ENCODE data around the gene FSTL3.

FSTL3 gene

DNA sequence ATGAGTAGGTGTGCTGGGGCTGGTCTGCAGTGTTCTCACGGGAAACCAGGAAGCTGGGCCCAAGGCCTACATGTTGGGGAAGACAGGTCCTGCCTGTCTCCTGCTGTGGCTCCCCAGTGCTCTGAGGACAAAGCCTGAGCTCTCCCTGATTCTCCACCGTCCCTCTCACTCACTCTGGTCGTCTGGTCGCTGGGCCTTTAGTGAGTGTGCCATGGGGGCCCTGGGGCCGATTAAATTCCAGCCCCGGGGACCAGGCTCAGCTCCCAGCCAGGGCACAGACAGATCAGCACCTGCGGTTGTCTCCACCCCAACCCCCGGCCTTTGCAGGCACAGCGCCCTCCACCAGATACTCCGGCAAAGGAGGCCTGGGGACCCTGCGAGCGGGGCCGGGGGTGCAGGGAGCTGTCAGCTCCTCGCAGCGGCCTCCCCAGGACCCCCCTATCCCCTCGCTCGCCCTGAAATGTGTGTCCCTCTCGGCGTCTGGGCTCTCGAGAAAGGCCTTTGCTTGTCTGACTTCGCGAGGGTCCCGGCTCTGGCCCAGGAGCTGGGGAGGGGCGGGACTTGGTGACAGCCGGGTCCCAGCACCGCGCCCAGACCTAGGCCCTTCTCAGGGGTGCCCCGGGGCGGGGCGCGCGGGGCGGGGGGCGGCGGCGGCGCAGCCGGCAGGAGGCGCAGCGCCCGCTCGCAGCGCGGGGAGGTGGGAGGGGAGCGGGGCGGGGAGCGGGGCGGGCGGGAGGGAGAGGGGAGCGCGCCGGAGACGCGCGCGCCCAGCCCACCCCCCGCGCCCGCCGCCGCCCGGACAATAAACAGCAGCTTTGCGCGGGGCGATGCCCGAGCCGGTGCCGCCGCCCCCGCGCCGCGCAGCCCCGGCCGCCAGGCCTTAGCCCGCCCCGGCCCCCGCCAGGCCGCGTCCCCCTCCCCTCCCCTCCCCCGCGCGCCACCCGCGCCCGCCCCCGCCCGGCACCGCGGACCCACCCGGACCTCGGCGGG, 32.3 kb downstream of the FSTL3 start, which contains the start of gene PALM:
Gene PALM (plus strand): TSS at position 782 of the 990 bp plus-strand sequence. CDS start 212 bp downstream, outside the sequence.
- FAIRE-seq = no peak
- TF ChIP-seq TAF1 (IDR thresholded peaks at IDR 0.05; ENCODE audit: low read depth, low read length) (no peak), POLR2A (IDR thresholded peaks at IDR 0.05; ENCODE audit: low read depth, low read length) (no peak), SPI1 (IDR thresholded peaks at IDR 0.05; ENCODE audit: low read depth, low read length) (no peak), POU2F2 (IDR thresholded peaks at IDR 0.05; ENCODE audit: low read depth, low read length) (no peak), PAX5 (IDR thresholded peaks at IDR 0.05; ENCODE audit: insufficient read depth, low read length, severe bottlenecking) (no peak), POLR2AphosphoS5 (IDR thresholded peaks at IDR 0.05; ENCODE audit: low read depth, low read length) (no peak)
- DNase-seq (ENCODE audit: insufficient read length, low spot score) = no peak

GRCh38 chr19:709196-709964, 33.2 kb downstream of the FSTL3 start:
- DNase-seq (ENCODE audit: insufficient read length, low spot score) = no peak
- TF ChIP-seq TAF1 (IDR thresholded peaks at IDR 0.05; ENCODE audit: low read depth, low read length) (no peak), POU2F2 (IDR thresholded peaks at IDR 0.05; ENCODE audit: low read depth, low read length) (no peak), POLR2AphosphoS5 (IDR thresholded peaks at IDR 0.05; ENCODE audit: low read depth, low read length) (no peak), POLR2A (IDR thresholded peaks at IDR 0.05; ENCODE audit: low read depth, low read length) (no peak), SPI1 (IDR thresholded peaks at IDR 0.05; ENCODE audit: low read depth, low read length) (no peak), PAX5 (IDR thresholded peaks at IDR 0.05; ENCODE audit: insufficient read depth, low read length, severe bottlenecking) (no peak)
- FAIRE-seq = no peak

- DNase-seq (ENCODE audit: insufficient read length, low spot score) = no peak
- no peak for FAIRE-seq
- TF ChIP-seq PAX5 (IDR thresholded peaks at IDR 0.05; ENCODE audit: insufficient read depth, low read length, severe bottlenecking) = no peak
- TF ChIP-seq POLR2AphosphoS5 (IDR thresholded peaks at IDR 0.05; ENCODE audit: low read depth, low read length) = no peak
- TF ChIP-seq POU2F2 (IDR thresholded peaks at IDR 0.05; ENCODE audit: low read depth, low read length) = no peak
- TF ChIP-seq SPI1 (IDR thresholded peaks at IDR 0.05; ENCODE audit: low read depth, low read length) = no peak
- TF ChIP-seq POLR2A (IDR thresholded peaks at IDR 0.05; ENCODE audit: low read depth, low read length) = no peak
- no peak for TF ChIP-seq TAF1 (IDR thresholded peaks at IDR 0.05; ENCODE audit: low read depth, low read length)
Observed at GRCh38 chr19:709965-710571, 33.9 kb downstream of the FSTL3 start.

- FAIRE-seq (no peak), DNase-seq (ENCODE audit: insufficient read length, low spot score) (no peak)
- TF ChIP-seq SPI1 (IDR thresholded peaks at IDR 0.05; ENCODE audit: low read depth, low read length) = no peak
- TF ChIP-seq TAF1 (IDR thresholded peaks at IDR 0.05; ENCODE audit: low read depth, low read length) = no peak
- no peak for TF ChIP-seq PAX5 (IDR thresholded peaks at IDR 0.05; ENCODE audit: insufficient read depth, low read length, severe bottlenecking)
- no peak for TF ChIP-seq POLR2A (IDR thresholded peaks at IDR 0.05; ENCODE audit: low read depth, low read length)
- TF ChIP-seq POLR2AphosphoS5 (IDR thresholded peaks at IDR 0.05; ENCODE audit: low read depth, low read length) = no peak
- TF ChIP-seq POU2F2 (IDR thresholded peaks at IDR 0.05; ENCODE audit: low read depth, low read length) = no peak
Observed at GRCh38 chr19:710767-711166, 34.6 kb downstream of the FSTL3 start.

- TF ChIP-seq POU2F2 (IDR thresholded peaks at IDR 0.05; ENCODE audit: low read depth, low read length) (no peak), POLR2AphosphoS5 (IDR thresholded peaks at IDR 0.05; ENCODE audit: low read depth, low read length) (no peak), POLR2A (IDR thresholded peaks at IDR 0.05; ENCODE audit: low read depth, low read length) (no peak), PAX5 (IDR thresholded peaks at IDR 0.05; ENCODE audit: insufficient read depth, low read length, severe bottlenecking) (no peak), SPI1 (IDR thresholded peaks at IDR 0.05; ENCODE audit: low read depth, low read length) (no peak), TAF1 (IDR thresholded peaks at IDR 0.05; ENCODE audit: low read depth, low read length) (no peak)
- FAIRE-seq (no peak), DNase-seq (ENCODE audit: insufficient read length, low spot score) (no peak)
Observed at GRCh38 chr19:711254-711653, 35.1 kb downstream of the FSTL3 start.

- TF ChIP-seq POLR2A (IDR thresholded peaks at IDR 0.05; ENCODE audit: low read depth, low read length) (no peak), PAX5 (IDR thresholded peaks at IDR 0.05; ENCODE audit: insufficient read depth, low read length, severe bottlenecking) (no peak), SPI1 (IDR thresholded peaks at IDR 0.05; ENCODE audit: low read depth, low read length) (no peak), POU2F2 (IDR thresholded peaks at IDR 0.05; ENCODE audit: low read depth, low read length) (no peak), POLR2AphosphoS5 (IDR thresholded peaks at IDR 0.05; ENCODE audit: low read depth, low read length) (no peak), TAF1 (IDR thresholded peaks at IDR 0.05; ENCODE audit: low read depth, low read length) (no peak)
- no peak for FAIRE-seq
- DNase-seq (ENCODE audit: insufficient read length, low spot score) = no peak
Observed at GRCh38 chr19:715347-715746, 39.2 kb downstream of the FSTL3 start.

DNA sequence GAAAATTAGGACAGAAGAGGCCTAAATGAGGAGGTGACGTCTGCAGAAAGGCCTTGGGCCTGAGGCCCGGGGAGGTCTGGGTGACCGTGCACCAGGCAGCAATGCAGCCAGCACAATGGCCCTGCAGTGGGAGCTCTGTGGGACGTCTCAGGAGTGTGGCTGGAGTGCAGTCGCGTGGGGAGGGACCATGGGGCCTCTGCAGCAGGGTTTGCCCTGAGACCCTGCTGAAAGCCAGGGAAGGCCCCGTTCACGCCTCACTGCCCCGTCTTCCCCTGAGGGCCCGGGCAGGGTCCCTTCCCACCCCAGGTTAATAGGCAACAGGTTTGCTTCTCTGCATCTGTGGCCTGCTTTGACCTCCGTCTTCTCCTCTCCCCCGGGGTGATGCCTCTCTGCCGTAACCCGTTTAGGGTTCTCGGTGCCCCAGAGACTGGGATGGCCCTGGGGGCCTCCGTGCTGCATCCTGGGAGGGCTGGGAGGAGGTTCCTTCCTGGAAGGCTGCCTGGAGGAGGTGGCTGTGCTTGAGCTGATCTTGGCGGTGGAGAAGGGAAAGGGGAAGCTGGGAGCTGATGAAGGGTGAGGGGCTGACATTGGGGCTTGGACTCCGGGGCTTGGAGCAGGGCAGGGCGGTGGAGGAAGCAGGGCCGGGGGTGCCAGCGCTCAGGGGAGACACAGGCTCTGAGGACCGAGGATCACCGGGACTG, 42.2 kb downstream of the FSTL3 start:
- no peak for FAIRE-seq
- TF ChIP-seq PAX5 (IDR thresholded peaks at IDR 0.05; ENCODE audit: insufficient read depth, low read length, severe bottlenecking) = peak; percentile 2
- TF ChIP-seq POLR2AphosphoS5 (IDR thresholded peaks at IDR 0.05; ENCODE audit: low read depth, low read length) = no peak
- no peak for DNase-seq (ENCODE audit: insufficient read length, low spot score)

- DNase-seq (ENCODE audit: insufficient read length, low spot score) (no peak), FAIRE-seq (no peak)
- TF ChIP-seq POLR2AphosphoS5 (IDR thresholded peaks at IDR 0.05; ENCODE audit: low read depth, low read length) = no peak
- TF ChIP-seq SPI1 (IDR thresholded peaks at IDR 0.05; ENCODE audit: low read depth, low read length) = no peak
- TF ChIP-seq POU2F2 (IDR thresholded peaks at IDR 0.05; ENCODE audit: low read depth, low read length) = no peak
- TF ChIP-seq TAF1 (IDR thresholded peaks at IDR 0.05; ENCODE audit: low read depth, low read length) = no peak
- no peak for TF ChIP-seq POLR2A (IDR thresholded peaks at IDR 0.05; ENCODE audit: low read depth, low read length)
- no peak for TF ChIP-seq PAX5 (IDR thresholded peaks at IDR 0.05; ENCODE audit: insufficient read depth, low read length, severe bottlenecking)
Observed at GRCh38 chr19:718991-719512, 42.9 kb downstream of the FSTL3 start.
